ENCODE data around the gene PRR18.

PRR18 gene

GRCh38 chr6:166305562-166306117 is 2.6 kb downstream of the PRR18 start:
- no peak for DNase-seq

GRCh38 chr6:166304106-166304505 is 4.1 kb downstream of the PRR18 start:
- DNase-seq = no peak

DNA sequence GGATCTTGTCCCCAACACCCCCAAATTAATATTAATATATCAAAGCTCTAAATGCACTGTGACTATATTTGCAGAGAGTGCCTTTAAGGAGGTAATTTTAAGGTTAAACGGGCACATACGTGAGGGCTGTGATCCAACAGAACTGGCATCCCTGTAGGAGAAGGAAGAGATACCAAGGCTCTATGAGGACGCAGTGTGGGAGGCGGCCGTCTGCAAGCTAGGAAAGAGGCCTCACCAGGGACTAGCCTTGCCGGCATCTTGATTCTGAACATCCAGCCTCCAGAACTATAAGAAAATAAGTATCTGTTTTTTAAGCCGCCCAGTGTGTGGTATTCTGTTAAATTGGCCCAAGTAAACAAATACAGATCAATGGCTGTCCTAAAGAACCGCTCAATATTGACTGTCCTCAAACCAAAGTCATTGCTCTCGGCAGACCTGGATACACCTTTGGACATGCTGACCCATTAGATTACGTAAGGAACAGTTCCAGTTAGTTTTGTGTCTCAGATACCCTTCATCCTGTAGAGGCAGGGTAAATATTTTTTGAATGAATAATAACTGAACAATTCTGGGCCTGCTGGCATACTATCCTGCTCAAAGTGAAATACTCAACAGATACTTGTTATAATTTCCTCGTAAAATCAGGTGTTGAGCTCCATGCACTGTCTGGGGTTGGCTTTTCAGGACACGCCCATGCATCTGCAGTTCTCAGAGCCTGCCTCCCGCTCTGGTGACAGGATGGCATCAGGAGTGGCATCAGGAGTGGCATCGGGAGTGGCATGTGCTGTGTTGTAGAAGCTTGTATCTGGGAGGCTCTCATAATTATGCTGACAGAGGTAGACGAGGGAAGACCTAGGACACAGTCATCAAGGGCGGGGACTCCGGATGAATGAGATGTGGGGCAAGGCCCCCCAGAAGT is 6.3 kb downstream of the PRR18 start:
- DNase-seq = no peak

DNA sequence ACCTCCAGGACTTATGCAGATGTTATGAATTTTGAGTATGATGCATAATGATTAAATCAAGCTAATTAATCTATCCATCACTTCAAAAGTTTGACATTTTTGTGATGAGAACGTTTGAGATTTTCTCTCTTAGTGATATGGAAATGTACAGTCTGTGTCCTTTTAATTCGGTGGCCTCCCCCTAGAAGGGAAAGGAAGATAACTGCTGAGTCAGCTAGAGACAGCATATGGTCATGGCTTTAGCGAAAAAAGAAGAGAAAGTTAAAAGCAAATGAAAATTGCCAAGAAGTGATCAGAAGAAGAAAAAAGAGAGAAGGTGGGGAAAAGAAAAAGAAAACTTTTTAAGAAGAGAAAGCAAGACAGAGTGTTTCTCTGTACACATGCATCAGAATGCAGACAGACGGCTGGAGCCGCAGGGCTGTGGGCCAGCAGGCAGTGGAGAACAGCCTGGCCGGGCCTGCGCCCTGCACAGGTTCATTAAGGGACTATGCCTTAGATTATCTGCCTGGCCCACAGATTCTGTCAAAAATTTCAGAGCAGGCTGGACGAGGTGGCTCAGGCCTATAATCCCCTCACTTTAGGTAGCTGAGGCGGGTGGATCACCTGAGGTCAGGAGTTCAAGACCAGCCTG is 7.7 kb downstream of the PRR18 start:
- DNase-seq = no peak

- no peak for DNase-seq
Observed at GRCh38 chr6:166297606-166298005, 10.6 kb downstream of the PRR18 start.

DNA sequence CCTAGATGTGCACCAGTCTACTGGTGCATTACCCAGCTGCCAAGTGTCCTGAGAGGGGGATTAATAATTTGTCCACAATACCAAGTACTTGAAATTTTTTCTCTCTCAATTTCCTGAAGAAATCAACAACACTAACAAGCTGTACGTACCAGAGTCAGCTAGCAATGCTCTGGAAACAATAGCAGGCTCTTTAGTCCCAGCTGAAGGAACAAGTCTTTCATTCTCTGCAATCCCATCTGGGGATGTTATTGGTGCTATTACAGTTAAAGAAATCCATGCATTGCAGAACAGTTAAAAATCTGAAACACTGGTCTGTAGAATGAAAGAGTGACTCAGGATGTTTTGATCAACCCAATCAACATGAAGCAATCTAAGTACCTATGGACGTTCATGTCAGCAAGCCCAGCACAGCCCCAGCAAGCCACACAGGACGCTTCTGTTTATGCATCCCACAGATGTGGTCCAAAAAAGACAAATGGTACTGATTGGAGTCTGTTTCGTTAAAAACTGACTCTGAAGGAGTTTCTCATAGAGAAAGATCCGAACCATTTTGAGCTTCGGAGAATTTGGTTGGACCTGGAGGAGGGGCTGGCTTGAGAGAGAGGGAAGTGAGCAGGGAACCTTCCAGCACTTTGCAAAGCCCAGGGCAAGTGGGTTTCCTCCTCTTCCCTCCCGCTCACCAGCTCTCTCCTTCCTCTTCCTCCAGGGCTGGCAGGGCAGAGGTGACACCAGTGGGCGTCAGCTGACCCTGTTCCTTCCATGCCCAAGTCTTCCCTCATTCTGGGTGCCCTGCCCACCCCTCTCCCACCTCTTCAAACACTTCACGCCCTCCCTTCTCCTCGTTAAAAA is 11.9 kb downstream of the PRR18 start:
- no peak for DNase-seq

GRCh38 chr6:166293731-166294584 is 14.2 kb downstream of the PRR18 start:
- no peak for DNase-seq

- no peak for DNase-seq
Observed at GRCh38 chr6:166289207-166290060, 18.8 kb downstream of the PRR18 start.

GRCh38 chr6:166286839-166287271 is 21.3 kb downstream of the PRR18 start:
- DNase-seq = no peak

GRCh38 chr6:166285233-166285632 is 23.0 kb downstream of the PRR18 start:
- no peak for DNase-seq

DNA sequence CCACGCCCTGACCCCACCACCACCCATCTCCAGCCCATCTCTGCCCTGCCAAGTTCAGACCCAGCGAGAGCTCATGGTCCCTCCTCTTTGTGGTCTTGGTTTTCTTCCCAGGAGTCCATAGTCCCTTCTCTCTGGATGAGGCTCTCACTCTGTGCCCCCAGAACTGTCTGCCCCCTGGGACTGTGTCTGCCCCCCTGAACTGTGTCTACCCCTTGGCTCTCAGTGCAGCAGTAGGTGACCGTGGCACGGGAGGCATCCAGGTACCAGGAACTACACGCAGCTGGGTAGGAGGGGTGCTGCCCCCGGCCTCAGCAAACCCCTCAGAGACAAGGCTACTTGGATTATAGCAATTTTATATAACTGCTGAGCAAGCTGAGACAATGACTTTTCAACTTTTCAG is 23.6 kb downstream of the PRR18 start:
- no peak for DNase-seq

GRCh38 chr6:166282394-166283032 is 25.7 kb downstream of the PRR18 start:
- DNase-seq = no peak

DNA sequence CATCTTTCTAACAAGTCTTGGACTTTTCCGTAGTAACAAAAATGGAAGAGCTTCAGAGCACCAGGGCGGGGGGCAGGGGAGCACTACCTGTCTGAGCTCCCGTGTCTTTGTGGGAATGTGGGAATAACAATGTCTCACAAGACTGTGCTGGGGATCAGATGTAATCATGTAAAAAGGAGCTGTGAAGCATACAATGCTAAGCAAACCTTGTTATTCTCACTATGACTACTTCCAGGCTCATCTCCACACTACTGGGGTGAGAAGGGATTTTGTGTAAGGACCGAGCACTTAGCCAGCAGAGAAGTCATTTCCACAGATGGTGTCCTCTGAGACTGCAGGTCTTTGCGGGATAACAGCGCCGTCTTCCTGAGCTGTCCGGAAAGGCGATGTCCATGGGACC is 27.1 kb downstream of the PRR18 start:
- no peak for DNase-seq

DNA sequence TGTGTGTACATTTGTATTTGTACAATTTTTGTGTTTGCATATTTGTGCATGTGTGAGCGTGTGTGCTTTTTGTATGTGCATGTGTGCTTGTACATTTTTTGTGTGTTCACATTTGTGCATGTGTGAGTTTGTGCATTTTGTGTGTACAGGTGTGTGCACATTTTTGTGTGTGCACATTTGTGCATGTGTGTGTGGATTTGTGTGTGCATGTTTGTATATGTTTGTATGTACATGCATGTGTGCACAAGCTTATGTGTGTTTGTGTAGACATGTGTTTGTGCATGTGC is 28.9 kb downstream of the PRR18 start:
- no peak for DNase-seq

DNA sequence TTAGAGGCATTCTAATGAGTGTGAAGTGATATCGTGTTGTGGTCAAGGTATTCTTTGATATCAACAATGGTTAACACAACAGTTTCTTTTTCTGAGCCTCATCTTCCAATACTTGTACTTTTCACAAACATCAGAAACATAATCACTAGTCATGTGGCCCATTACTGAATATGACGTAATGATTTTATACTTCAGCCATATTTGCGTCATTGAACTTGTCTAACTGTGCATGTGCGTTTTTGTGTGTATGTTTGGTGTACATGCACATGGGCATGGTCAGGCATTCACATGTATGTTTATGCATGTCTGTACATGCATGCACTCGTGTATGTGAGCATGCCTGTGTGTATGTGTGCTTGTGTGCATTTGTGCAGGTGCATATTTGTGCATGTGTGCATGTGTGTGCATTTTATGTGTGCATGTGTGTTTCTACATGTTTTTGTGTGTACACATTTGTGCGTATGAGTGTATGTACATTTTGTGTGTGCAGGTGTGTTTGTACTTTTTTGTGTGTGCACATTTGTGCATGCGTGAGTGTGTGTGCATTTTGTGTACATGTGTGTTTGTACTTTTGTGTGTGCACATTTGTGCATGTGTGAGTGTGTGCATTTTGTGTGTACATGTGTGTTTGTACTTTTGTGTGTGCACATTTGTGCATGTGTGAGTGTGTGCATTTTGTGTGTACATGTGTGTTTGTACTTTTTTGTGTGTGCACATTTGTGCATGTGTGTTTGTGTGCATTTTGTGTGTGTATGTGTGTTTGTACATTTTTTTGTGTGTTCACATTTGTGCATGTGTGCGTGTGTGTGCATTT is 29.4 kb downstream of the PRR18 start:
- no peak for DNase-seq

DNA sequence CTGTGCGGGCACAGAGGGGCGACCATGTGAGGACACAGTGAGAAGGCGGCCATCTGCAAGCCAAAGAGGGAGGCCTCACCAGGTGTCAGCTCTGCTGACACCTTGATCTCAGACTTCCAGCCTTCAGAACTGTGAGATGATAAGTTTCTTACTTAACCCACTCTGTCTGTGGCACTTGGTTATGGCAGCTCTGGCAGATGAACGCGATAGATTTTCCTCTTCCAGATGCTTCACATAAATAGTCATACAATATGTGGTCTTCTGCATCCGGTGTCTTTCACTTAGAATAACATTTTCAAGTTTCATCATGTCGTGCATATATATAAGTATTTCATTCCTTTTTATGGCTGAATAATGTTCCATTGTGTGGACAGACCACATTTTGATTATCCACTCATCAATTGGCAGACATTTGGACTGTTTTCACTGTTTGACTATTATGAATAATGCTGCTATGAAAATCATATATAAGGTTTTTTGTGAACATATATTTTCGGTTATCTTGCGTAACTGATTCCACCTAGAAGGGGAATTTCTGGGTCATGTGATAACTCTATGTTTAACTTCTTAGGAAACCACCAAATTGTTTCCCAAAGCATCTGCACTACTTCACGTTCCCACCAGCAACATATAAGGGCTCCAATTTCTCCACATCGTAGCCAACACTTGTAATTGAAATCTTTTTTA is 30.2 kb downstream of the PRR18 start:
- DNase-seq = no peak

- DNase-seq = no peak
Observed at GRCh38 chr6:166277018-166277417, 31.2 kb downstream of the PRR18 start.

DNA sequence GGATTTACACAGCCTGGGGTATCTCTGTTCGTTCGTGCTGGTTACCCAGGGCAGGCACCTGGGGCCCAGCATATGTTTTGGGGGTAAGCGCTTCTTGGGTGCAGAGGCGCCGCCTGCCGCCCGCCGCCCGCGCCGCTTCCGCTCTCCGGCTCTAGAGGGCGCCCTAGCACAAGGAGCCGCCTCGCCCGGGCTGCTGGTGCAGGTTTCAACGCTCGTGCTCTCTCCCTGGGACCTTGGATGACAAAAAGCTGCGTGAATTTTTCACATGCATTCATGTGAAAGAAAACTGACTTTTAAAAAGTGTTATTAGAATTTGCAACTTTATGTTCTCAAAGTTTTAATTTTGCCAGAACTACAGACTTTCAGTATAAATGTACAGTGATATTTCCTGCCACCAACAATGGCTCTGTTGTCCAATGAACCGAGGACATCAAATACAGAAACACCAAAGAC is 32.5 kb downstream of the PRR18 start:
- peak; percentile 52 for DNase-seq

DNA sequence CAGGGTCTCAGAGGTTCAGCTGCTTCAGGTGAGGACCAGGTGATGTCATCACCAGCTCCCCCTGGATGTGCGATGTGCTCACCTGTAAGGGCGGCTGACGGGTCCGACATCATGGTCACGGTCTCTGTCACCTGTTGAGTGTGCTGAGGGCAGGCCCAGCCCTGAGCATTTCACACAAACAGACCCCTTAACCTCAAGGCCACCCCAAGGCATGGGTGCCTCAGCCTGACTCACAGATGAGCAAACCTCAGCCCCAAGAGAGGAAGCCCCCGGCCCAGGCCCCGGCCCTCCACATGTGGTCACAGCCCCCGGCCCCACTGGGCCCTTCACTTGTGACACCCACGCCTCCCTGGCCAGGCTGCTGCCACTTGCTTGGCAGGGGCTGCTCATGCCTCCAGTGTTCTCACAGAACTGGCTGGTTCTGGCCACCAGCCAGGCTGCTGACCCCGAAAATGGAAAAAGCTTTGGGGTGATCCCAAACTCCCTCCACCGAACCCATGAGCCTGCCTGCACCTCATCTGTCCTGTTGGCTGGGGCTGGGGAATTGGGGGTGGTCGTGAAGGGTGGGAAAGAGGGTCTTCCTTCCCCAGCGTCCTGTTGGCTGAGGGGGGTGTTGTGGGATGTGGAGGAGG is 33.3 kb downstream of the PRR18 start:
- DNase-seq = no peak
